ENCODE measurements around the gene SLC22A31.

DNA sequence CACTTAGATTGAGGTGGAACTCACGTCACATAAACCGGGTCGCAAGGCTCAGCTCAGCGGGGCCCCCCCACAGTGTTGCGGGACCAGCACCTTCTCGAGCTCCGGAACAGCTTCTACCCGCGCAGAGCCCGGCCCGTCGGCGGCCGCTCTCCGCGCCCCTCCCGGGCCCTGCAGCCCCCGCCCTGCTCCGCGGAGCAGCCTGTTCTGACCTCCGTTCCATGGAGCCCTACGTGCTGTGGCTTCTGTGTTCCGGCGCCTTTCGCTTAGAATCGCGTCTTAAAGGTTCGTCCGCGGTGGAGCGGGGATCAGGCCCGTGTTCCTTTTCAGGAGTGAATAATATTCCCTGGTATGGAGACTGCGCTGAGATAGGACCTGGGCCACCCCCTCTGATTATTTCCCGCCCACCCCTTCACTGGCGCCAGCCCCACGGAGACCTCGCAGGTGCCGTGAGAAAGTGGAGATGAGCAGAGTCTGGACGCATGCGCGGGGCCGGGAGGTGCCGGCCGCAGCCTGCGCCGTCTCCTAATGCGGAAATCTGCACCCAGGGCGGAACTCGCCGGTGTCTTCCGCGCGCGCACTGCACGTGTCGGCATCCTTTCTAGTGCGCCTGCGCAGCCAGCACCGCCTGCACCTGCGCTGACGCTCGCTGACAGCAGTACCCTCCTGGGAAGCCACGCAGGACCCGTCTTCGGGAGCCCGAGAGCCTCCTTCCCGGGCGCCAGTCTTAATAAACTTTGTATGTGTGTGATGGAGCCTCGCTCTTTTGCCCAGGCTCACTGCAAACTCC, 48.1 kb upstream of the SLC22A31 start:
- TF ChIP-seq JUND (IDR thresholded peaks at IDR 0.05) (no peak), CTCF (IDR thresholded peaks at IDR 0.05 in 2 of 3, conservative IDR thresholded peaks at IDR 0.05 in 1 of 3; ENCODE audit: borderline replicate concordance in 1 of 3, insufficient read depth in 1 of 3, low read depth in 2 of 3, low read length in 2 of 3) (no peak), EZH2 (IDR thresholded peaks at IDR 0.05) (no peak), SP1 (IDR thresholded peaks at IDR 0.05; ENCODE audit: low read depth) (no peak), POLR2A (IDR thresholded peaks at IDR 0.05; ENCODE audit: borderline replicate concordance, extremely low read depth, insufficient read depth, insufficient read length) (no peak)
- TF ChIP-seq, protein P1, sequence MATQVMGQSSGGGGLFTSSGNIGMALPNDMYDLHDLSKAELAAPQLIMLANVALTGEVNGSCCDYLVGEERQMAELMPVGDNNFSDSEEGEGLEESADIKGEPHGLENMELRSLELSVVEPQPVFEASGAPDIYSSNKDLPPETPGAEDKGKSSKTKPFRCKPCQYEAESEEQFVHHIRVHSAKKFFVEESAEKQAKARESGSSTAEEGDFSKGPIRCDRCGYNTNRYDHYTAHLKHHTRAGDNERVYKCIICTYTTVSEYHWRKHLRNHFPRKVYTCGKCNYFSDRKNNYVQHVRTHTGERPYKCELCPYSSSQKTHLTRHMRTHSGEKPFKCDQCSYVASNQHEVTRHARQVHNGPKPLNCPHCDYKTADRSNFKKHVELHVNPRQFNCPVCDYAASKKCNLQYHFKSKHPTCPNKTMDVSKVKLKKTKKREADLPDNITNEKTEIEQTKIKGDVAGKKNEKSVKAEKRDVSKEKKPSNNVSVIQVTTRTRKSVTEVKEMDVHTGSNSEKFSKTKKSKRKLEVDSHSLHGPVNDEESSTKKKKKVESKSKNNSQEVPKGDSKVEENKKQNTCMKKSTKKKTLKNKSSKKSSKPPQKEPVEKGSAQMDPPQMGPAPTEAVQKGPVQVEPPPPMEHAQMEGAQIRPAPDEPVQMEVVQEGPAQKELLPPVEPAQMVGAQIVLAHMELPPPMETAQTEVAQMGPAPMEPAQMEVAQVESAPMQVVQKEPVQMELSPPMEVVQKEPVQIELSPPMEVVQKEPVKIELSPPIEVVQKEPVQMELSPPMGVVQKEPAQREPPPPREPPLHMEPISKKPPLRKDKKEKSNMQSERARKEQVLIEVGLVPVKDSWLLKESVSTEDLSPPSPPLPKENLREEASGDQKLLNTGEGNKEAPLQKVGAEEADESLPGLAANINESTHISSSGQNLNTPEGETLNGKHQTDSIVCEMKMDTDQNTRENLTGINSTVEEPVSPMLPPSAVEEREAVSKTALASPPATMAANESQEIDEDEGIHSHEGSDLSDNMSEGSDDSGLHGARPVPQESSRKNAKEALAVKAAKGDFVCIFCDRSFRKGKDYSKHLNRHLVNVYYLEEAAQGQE (IDR thresholded peaks at IDR 0.05; ENCODE audit: low read depth): no peak
- TF ChIP-seq, protein P2, sequence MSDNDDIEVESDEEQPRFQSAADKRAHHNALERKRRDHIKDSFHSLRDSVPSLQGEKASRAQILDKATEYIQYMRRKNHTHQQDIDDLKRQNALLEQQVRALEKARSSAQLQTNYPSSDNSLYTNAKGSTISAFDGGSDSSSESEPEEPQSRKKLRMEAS (IDR thresholded peaks at IDR 0.05): no peak

Data from HCT116 (cell line).